GM18861 (cell line): ENCODE results near the gene TUSC2.
"Not testable (repeated sequence)": the region's sequence is repeated elsewhere in the genome, so short reads cannot be mapped to it uniquely, and the experiment has no call there.

Experiments
- ATAC-seq: cut with Tn5 transposase; IDR thresholded peaks from one replicate; pipeline ENCODE4 v1.9.1; 2021; ENCODE audit not compliant: unreplicated experiment

TUSC2 gene

GRCh38 chr3:50319894-50320625 is 8.0 kb downstream of the TUSC2 start:
- ATAC-seq: no peak

DNA sequence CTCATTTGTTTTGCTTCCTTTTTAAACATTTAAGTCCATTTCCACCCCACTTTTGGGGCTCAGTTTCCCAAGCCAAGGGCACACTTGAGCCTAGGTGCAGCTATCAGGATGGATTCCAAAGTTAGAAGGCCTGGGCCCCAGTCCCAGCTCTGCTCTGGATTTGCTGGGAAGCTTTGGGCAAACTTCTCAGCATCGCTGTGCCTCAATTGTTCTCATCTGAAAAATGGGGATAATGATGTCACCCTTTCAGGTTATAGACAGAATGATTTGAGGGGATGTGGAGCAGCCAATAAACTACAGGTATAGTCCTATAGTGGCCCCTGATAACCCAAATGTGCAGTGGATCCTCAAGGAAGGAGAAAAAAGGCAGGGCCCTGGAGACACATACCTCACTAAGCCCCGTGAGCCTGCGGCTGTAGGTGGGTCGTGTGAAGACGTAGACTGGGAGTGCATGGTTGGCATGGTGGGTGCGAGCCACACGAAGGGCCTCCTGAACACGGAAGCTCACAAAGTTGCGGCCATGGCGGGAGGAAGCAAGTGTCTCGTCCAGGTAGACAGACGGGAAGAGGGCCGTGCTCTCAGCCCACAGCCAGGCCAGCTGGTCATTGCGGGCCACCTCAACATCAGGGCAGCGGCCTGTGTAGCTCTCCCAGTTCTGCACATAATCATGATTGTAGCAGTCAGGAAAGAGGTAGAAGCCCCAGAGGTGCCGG is 8.7 kb downstream of the TUSC2 start:
- no peak for ATAC-seq

DNA sequence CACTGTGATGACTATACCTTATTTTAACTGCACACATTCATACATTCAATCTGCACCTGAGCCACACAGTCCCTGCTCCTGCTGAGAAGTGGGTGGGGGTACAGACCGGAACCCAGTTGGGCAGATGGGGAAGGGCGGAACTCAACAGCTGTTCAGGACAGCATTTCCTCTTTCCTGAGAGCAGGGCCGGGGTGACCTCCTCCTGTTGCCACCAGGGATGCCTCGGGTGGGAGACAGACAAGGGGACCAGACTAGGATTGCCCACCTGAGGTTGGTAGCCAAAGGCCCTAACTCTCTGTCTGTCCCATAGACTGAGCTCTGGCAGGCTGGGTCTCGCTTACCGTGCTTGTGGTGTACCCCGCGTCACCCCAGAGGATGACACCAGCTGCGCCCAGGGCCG is 9.4 kb downstream of the TUSC2 start:
- no peak for ATAC-seq

DNA sequence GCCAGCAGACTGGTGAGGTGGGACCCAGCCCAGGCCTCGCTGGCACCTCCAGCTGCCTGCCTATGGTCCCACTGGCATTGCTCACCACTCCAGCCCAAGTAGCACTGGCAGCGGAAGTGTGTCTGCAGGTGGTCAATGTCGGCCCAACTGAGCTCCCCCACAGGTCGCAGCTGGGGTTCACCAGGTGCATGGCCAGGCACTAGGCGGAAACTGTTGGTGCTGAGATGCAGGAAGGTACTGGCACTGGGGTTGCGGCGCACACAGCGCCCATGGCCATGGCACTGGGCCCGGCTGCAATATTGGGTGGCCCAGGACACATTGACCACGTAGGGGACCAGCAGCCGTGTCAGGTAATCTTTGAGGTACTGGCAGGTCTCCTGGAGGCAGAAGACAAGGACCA is 9.9 kb downstream of the TUSC2 start:
- ATAC-seq: no peak

DNA sequence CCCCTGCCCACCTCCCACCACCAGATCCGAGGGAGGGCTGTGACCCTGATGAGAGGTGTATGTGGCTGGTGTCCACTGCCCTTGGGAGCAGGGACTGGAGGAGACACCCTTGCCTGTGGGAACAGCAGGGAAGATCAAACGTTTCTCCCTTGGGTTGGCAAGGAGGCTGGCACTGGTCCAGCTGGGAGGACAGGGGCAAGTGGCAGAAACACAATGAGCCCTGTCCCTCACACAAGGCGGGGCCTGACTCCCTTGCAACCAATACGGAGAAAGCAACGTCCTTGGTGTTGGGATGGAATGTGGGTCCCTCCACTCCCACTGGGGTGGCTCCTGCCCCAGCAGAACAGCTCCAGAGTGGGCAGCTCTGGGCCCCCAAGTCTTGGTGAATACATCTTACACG is 10.7 kb downstream of the TUSC2 start:
- no peak for ATAC-seq

GRCh38 chr3:50316657-50317242 is 11.3 kb downstream of the TUSC2 start:
- no peak for ATAC-seq

- no peak for ATAC-seq
Measured at GRCh38 chr3:50314816-50315215, 13.2 kb downstream of the TUSC2 start.

DNA sequence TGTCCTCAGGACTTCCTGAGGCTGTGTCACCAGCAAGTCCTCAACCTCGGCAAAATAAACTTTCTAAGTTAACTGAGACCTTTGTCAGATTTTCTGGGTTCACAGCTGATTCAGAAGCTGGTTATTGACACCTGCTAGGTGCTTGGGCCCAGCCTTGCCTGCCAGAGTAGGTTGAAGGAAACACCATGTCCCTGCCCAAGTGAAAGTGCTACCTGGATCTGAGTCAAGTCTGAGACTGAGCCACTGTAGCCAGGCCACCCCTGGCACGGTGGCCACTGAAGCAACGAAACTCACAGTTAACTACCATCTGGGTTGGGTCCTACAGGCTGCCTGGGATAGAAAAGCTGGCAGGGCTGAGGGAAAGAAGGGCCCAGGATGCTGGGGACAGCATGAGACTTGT is 13.7 kb downstream of the TUSC2 start:
- no peak for ATAC-seq

GRCh38 chr3:50312041-50312440 is 16.0 kb downstream of the TUSC2 start:
- ATAC-seq: not testable (repeated sequence)

DNA sequence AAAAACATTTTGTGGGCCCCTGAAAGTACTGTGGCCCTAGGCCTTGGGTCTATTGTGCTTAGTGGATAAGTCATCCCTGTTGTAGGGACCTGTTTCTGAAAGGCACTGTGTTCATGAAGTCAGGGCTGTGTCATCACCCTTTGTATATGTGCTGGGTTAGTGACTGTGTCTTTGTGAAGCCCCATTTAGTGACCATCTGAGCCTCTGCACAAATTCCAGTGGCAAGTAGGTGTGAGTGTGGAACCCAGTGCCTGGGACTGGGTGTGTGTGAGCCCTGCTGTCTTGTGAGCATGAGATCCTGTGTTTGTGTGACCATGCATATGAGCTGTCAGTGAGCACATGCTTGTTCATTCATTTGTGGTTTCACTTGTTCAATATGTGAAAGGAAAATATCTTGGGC is 23.4 kb downstream of the TUSC2 start:
- no peak for ATAC-seq

DNA sequence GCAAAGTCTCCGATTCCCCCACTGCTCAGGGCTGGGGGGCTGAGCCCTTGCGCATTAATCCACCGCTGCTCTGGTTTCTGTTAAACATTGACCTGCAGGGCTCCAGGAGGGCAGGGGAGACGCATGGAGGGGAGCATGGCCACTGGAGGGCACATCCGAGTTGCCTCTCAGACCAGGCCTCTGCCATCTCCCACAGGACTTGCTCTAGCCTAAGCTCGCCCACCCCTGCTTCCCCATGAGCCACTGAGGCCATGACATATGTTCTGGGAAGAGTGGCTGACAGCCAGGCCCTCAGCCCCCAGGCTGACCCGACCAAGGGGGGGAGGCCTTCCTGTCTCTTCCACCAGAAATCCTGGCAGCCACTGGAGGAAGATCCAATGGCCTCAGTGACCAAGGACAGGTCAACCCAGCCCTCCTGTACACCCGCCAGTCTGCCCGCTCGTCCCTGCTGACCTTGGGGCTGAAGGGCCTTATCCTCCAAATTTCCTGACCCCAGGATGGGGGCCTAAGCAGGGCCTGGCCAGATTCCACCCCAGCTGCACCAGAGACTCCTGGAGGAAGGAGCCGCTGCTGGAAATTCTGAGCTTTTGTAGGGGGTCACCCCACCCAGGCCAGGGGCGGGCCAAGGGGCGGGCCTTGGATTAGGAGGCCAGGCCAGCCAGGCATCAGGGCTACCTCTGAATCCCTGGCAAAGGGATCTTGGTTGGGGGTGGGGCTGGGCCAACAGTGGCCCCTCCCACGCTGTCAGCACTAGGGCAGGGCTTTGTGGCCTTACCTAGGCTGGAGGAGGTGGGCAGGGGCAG is 24.8 kb downstream of the TUSC2 start, which contains the start of gene HYAL1:
TSS of gene HYAL1 (minus strand) at position 562 of the 803 bp plus-strand sequence. CDS start 618 bp downstream, outside the sequence.
- no peak for ATAC-seq

DNA sequence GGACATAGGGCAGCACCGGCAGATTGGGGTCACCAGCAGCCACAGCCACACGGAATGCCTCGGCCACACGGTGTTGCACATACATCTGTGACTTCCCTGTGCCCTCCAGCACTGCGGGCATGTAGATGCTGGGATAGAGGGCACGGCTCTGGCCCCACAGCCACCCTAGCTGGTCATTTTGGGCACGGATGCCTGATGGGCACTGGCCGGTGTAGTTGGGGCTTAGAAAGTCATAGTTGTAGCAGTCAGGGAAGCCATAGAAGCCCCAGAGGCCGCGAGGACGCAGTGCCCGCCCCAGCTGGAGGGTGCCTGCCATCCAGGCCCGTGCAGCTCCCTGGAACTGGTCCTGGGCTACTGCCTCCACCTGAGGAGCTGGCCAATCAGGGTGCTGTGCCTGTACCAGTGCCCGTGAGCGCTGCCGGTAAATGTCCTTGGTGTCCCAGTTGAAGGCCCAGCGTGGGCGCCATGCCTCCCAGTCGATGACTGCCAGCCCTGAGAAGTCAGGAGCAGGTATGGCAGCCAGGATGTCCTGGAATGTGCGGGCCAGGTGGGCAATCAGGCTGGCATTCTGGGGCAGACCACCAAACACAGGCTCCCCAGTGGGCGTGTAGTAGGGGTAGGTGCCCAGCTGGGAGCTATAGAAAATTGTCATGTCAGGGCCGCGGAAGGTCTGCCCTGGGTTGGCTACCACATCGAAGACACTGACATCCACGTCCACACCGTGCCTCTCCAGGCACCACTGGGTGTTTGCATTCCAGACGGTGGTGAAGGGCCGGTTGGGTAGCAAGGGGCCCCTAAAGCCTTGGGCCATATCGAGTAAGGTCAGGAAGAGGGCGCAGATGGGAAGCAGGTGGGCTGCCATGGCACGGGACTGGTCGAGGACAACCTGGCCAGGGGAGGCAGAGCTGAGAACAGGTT is 25.7 kb downstream of the TUSC2 start:
- no peak for ATAC-seq

GRCh38 chr3:50300681-50301254 is 27.3 kb downstream of the TUSC2 start:
- ATAC-seq: no peak

DNA sequence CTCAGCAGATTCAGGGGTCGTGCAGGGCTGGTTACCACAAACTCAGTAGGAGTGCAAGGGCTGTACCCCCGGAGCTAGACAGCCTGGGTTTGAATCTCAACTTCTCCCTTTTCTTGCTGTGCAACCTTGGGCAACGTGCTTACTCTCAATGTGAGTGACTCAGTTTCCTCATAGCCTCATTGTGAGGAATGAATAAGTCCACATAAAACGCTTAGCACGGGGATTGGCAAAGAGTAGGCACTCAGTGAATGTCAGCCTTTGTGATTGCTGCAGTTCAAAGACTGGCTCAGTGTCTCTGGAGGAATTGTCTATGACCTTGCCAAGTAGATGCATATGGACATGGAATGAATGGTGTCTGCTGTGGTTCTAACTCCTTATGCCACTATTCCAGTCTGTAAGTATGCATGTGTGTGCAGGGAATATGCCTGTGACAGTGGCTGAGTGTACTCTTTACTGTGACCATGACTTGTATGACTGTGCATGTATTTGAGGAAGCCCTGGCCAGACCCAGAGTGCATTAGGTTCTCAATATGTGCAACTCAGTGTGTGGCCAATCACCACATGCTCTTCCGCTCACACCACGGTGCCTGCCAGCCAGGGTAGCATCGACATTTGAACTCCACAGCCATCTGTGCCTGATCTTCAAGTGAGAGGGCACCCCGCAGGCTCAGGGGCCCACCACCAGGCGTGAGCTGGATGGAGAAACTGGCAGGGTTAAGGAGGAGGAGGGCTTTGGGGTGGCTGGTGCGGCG is 27.9 kb downstream of the TUSC2 start:
- ATAC-seq: no peak

DNA sequence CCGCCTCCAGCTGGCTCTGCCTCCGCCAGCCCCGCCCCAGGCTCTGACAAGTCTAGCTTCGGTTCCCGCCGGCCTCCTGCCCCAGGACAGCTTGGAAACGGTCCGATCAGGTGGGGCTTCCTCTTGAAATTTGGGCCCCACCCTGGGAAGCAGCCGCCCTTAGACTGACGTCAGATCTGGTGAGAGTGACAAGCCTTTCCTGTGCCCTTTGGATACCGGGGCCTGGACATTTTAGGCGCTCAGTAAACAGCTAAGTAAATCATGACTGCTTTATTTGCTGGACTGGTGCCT is 28.4 kb downstream of the TUSC2 start:
- ATAC-seq: no peak

DNA sequence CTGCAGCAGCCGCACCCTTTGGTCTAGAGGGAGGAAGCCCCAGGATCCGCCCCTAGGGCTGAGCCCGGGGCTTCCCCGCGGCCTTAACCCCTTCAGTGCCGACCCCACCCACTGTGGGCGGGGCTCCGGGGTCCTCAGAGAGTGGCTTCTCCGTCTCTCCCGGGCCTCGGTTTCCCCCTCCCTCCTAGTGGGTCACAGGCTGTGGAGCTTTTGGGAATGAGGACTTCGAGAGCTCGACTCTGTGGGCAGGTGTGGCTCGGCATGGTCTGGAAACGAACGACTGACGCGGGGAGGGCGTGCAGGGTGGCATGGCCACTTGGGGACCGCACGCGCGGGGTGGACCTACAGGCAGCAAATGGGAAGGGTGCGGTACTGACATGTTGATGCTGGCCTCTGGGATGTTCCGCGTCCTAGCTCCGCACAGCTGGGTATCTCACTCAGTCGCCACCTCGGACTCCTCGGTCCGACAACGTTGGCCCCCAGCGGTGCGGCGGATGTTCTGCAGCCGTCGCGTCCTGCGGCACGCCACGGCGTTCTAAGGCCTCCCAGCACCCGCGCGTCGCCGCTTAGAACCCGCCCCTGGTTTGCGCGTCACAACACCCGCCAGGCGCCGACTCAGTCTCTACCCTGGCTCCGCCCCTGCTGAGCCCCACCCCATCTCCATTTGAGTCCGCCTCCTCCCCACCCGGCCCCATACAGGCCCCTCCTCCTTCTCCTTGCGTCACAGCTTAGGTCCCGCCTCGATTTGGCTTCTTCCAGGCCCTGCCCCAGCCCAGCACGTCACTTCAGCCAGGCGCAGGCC is 29.0 kb downstream of the TUSC2 start, which contains the start of the genes HYAL3 and NAA80:
TSS of gene HYAL3 (minus strand) at position 570 of the 802 bp plus-strand sequence. CDS start 3,803 bp downstream, outside the sequence.
TSS of gene NAA80 (minus strand) at position 570 of the 802 bp plus-strand sequence. CDS start 1,942 bp downstream, outside the sequence.
- ATAC-seq: peak; percentile 71

DNA sequence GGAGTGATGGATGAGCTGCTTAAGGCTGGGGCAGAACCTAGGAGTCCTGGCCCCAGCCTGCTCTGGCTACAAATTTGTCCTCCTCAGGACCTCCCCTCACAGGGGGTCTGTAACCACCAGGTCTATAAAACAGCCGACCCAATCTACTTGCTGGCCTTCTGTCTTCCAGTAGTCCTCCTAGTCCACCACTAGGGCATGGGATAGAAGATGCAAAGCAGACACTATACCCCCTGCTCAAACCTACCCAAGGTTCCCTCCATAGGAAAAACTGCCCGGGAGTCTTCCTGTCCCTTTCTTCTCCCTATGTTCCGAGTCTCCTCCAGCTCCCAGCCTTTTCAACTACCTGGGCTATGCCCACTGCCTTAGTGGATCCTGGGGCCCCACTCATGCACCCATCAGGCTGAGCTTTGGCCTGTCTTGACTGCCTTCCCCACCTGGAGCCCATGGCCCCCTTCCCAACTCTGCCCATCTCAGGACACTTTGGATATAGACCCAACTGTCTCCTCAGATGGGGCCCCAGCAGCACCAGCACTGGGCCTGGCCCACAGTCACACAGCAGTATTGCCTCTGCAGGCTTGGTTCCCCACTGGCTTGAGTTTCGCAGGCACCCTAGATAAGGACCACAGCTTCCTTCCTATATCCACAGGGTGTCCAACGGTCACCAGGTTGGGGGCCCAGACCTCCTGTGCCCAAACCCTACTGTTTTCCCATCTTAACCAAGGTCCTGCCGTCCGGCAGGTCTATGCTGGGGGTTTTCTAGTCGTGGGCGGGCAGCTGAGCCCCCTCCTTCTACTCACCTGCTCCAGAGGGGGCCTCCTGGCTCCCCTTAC is 29.9 kb downstream of the TUSC2 start:
- ATAC-seq: no peak
